ENCODE results near the gene RHOBTB3. TPM values are rescaled to one million over a fixed set of nuclear protein-coding genes. Genes with fewer than 3 reads are reported as not detected.

The RHOBTB3 gene
- total RNA-seq, 1 experiment from 2014 or later = 84.3 TPM

DNA sequence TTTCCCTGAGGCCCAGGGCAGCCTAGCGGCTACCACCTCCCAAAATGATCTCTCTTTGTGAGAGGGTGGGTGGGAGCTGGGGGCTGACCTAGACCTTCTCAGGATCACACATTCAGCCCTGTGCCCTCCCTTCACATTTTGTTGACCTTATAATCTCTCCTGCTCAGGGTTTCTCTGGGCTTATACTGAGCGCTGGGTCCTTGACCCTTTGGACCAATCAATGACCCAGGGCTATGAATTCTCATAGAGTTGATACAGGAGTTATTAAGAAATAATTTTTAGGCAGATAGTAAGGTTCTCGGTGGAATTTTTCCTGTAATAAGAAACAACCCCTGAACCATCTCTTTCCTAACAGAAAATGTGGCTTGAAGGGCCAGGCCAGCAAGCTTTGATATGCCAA lies 69.4 kb downstream of the RHOBTB3 start:
- Histone ChIP-seq H3K4me2 (ENCODE audit: low read length) (no peak overlapping the region), H4K20me1 (ENCODE audit: insufficient read depth) (no peaks in the 10 kb centered on the region), H3K4me1 (ENCODE audit: control insufficient read depth in 1 of 2, insufficient read depth in 2 of 2, low read length in 2 of 2) (no peaks in the 10 kb centered on the region), H3K79me2 (ENCODE audit: insufficient read depth, low read length) (no peaks in the 10 kb centered on the region), H2AFZ (ENCODE audit: low read depth, low read length, poor library complexity, severe bottlenecking) (no peak overlapping the region), H3K9me3 (ENCODE audit: control insufficient read depth in 1 of 2, insufficient read depth in 1 of 2, low read depth in 1 of 2, low read length in 2 of 2) (no peaks in the 10 kb centered on the region), H3K4me3 (replicated peaks in 1 of 2; ENCODE audit: low read depth in 1 of 2, low read length in 2 of 2) (no peak overlapping the region), H3K27me3 (ENCODE audit: insufficient read depth, low read length) (no peaks in the 10 kb centered on the region), H3K9me2 (ENCODE audit: insufficient read depth) (no peaks in the 10 kb centered on the region), H3K27ac (ENCODE audit: low read depth, low read length) (no peak overlapping the region), H3K9ac (ENCODE audit: low read length) (no peak overlapping the region), H3K36me3 (ENCODE audit: control insufficient read depth in 1 of 2, insufficient read depth in 2 of 2, low read length in 2 of 2) (0 out of 4 replicates have a peak, but pooled peaks cover 0 to 4% of the 10 kb centered on the region in 2 experiments)
- intact Hi-C loops (cut with micrococcal nuclease) = no loop called here
- TF ChIP-seq FOSL1 (IDR thresholded peaks at IDR 0.05; ENCODE audit: low read depth) (no peak), YY1 (IDR thresholded peaks at IDR 0.05; ENCODE audit: extremely low read depth, insufficient replicate concordance, low read depth, low read length) (no peak), SIN3A (IDR thresholded peaks at IDR 0.05; ENCODE audit: low read depth) (no peak), ELF1 (IDR thresholded peaks at IDR 0.05; ENCODE audit: borderline replicate concordance, low read depth) (no peak), CTCF (IDR thresholded peaks at IDR 0.05 in 2 of 3, conservative IDR thresholded peaks at IDR 0.05 in 1 of 3; ENCODE audit: borderline replicate concordance in 1 of 3, insufficient read depth in 1 of 3, low read depth in 2 of 3, low read length in 2 of 3) (no peak), EZH2 (IDR thresholded peaks at IDR 0.05) (no peak), EGR1 (IDR thresholded peaks at IDR 0.05; ENCODE audit: low read depth) (no peak), SRF (IDR thresholded peaks at IDR 0.05; ENCODE audit: low read depth) (no peak), MAX (IDR thresholded peaks at IDR 0.05) (no peak), CBX3 (IDR thresholded peaks at IDR 0.05; ENCODE audit: low read depth) (no peak), REST (IDR thresholded peaks at IDR 0.05; ENCODE audit: low read depth) (no peak)
- TF ChIP-seq, protein P1, sequence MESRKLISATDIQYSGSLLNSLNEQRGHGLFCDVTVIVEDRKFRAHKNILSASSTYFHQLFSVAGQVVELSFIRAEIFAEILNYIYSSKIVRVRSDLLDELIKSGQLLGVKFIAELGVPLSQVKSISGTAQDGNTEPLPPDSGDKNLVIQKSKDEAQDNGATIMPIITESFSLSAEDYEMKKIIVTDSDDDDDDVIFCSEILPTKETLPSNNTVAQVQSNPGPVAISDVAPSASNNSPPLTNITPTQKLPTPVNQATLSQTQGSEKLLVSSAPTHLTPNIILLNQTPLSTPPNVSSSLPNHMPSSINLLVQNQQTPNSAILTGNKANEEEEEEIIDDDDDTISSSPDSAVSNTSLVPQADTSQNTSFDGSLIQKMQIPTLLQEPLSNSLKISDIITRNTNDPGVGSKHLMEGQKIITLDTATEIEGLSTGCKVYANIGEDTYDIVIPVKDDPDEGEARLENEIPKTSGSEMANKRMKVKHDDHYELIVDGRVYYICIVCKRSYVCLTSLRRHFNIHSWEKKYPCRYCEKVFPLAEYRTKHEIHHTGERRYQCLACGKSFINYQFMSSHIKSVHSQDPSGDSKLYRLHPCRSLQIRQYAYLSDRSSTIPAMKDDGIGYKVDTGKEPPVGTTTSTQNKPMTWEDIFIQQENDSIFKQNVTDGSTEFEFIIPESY (IDR thresholded peaks at IDR 0.05; ENCODE audit: extremely low read depth, insufficient replicate concordance, low read length) = no peak
- BruUV-seq (replicated peaks) = no TSS peak
- ChIA-PET POLR2A (interaction anchor here (1.5 kb wide), 1 partner anchor 23 kb away, joined by 3 read pairs; no protein-coding TSS in a partner anchor), RAD21 (ENCODE audit: low non-redundant PET in 1 of 2, low total read pairs in 2 of 2, uncharacterized antibody in 2 of 2, unreplicated experiment in 2 of 2) (no interaction called here), CTCF (no interaction called here)
- ATAC-seq (no peak), DNase-seq (ENCODE audit: low read depth, low spot score) (no peak)
